ENCODE results near the gene SPATA31A1.
"Not testable (repeated sequence)": the region's sequence is repeated elsewhere in the genome, so short reads cannot be mapped to it uniquely, and the experiment has no call there.

Gene SPATA31A1

DNA sequence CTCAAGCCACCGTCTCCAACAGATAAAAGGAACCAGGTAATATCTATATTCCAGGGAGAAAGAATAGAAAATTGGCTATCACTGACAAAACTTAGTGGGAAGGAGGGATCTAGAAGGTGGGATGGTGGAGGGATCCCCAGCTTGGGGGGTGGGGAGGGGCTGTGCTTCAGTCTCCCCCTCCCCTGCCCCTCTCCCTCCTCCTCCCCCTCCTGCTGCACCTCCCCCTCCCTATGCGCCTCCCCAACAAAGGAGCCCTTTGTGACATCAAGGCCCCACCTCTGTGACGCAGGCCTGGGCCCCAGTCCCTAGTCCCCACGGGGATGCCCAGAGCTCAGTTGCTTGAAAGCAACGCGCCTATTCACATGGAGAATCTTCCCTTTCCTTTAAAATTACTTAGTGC, at the start of gene SPATA31A1:
SPATA31A1 (plus strand) TSS at position 301 of the 400 bp plus-strand sequence; CDS start at position 363, 62 bp downstream.
- DNase-seq, result not testable (repeated sequence)

DNA sequence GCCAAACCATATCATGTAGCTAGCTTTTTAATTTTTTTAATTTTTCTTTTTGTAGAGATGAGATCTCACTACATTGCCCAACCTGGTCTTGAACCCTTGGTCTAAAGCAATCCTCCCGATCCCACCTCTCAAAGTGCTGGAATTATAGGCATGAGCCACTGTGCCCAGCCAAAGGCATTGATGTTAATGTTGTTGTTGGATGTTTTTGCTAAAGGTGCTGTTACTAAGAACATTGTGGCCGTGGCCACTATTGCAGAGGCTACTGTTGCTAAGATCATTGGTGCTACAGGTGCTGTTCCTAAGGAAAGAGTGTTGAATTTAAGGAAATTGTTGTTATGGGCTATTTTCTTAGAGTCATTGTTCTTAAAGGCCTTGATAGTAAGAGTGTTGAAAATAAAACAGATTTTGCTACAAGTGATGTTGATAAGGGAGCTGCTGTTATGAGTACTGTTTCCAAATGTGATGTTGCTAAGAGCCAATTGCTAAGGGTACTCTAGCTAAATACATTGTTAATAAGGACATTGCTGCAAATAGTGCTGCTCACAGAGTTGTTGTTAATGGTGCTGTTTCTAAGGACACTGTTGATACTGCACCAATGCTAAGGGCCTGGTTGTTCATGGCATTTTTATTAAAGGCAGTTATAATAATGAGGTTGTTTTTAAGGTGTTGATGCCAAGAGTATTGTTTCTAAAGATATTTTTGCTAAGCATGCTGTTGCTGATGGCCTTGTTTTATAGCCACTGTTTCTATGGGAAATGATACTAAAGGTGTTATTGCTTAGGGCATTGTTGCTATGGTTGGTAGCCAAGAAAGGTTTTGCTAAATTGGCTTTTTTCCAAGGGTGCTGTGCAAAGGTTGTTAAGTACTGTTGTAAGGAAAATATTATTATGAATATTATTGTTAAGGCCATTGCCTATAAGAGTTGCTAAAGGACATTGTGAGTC, 52.1 kb downstream of the SPATA31A1 start:
- DNase-seq, result not testable (repeated sequence)

DNA sequence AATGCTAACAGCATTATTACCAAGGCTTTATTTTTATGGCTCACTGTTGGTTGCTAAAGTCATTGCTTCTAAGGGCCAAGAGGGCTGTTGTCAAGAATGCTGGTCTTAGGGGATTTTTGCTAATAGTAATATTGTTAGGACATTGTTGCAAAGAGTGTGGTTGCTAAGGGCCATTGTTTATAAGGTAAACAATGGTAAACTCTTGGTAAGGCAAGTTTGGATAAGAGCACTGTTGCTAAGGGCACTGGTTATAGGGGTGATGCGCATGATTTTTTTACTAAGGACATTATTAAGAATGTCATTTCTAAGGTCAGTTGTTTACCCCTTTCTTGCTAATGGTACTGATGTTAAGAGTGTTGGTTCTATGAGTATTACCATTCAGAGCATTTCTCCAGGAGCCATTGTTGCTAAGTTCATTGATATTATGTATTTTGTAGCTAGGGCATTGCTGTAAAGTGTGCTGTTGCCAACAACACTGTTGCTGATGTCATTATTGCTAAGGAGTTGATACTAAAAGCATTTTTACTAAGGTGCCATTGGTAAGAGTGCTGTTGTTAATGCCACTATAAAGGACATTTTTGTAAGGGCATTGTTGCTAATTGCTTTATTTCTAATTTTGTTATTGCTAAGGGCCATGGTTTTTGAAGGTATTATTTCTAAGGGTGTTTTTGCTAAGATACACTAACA, 55.9 kb downstream of the SPATA31A1 start:
- not testable (repeated sequence) for DNase-seq

Measured in stimulated activated naive CD4-positive, alpha-beta T cell (primary cell).